DMS 273 (cell line): Measurements from ENCODE around the gene P2RX4.
A peak's percentile ranks its signal among the peaks of the same experiment; 100 is the strongest.
"Not testable (repeated sequence)": the region's sequence is repeated elsewhere in the genome, so short reads cannot be mapped to it uniquely, and the experiment has no call there.

Source experiments
- DNase-seq: peaks from one replicate; lab custom pipeline; 2025; ENCODE audit not compliant: unreplicated experiment; lab: John Stamatoyannopoulos, UW

The P2RX4 gene

GRCh38 chr12:121218588-121219352, 8.8 kb downstream of the P2RX4 start:
- DNase-seq = peak; percentile 32

DNA sequence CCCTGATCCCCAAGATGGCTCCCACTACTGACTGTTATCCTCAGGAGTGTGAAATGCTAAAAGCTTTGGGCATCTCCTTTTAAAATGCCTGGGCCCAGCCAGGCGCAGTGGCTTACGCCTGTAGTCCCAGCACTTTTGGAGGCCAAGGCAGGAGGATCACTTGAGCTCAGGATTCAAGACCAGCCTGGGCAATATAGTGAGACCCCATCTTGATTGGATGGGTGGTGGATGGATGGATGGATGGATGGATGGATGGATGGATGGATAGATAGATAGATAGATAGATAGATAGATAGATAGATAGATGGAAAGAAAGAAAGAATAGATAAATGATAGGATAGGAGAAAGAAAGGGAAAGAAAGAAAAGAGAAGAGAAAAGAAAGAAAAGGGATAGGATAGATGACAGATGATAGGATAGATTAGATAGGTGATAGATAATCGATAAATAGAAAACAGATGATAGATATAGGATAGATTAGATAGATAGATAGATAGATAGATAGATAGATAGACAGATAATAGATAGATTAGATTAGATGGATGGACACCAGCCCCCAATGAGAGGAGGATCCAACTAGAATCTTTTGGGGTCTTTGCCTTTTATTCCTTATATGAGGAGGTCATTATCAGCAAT, 9.5 kb downstream of the P2RX4 start:
- no peak for DNase-seq

GRCh38 chr12:121222847-121223246, 12.9 kb downstream of the P2RX4 start:
- DNase-seq = no peak

GRCh38 chr12:121223292-121224285, 13.7 kb downstream of the P2RX4 start:
- peak; percentile 14 for DNase-seq

DNA sequence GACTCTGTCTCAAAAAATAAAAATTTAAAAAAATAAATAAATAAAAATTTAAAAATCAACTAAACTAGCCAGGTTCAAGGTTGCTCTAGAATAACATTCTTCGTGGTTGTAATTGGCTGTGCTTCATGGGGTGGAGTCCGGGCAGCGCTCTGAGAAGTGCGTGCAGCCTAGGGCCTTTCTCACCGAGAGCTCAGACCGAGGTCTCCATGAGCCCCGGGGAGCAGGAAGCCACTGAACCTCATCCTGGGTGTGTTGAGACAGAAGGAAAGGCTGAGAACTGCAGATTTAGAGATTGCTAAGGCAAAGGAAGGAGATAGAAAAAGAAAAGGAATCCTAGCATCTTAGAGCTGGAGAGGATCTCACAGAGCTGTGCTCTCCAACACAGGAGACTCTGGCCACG, 14.7 kb downstream of the P2RX4 start:
- DNase-seq = no peak

- DNase-seq = no peak
Measured at GRCh38 chr12:121226399-121226798, 16.5 kb downstream of the P2RX4 start.

DNA sequence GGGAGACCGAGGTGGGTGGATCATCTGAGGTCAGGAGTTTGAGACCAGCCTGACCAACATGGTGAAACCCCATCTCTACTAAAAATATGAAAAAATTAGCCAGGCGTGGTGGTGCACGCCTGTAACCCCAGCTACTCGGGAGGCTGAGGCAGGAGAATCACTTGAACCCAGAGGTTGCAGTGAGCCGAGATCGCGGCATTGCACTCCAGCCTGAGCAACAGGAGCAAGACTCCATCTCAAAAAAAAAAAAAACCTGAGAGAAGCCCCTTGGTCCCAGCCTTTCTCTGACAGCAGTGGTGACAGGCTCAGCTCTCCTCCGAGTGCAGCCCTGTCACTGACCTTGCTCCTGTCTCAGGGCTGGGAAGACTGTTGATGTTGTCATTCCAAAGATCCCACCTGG, 16.9 kb downstream of the P2RX4 start:
- not testable (repeated sequence) for DNase-seq

DNA sequence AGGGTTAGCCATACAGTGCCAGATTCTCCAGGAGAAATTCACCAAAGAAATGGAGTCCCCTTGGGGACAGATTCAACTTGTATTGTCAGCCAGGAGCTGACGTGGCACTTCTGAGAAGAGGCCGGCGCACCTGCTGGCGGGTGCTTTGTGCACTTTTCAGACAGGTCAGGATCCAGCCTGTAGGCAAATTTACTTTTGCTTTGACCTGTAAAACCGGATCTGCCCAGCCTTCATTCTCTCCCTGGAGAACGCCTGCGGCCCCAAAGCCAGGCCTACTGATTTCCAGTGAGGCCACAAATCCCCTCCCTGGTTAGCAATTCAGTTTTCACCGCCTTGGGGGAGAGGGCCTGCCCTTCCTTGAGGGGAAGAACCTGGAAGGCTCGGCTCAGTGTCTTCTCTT, 17.4 kb downstream of the P2RX4 start:
- DNase-seq = no peak

- no peak for DNase-seq
Measured at GRCh38 chr12:121228919-121229665, 19.2 kb downstream of the P2RX4 start.

- DNase-seq = peak; percentile 78
Measured at GRCh38 chr12:121229826-121230537, 20.1 kb downstream of the P2RX4 start.

GRCh38 chr12:121230538-121230907, 20.6 kb downstream of the P2RX4 start:
- no peak for DNase-seq

GRCh38 chr12:121232163-121232562, 22.2 kb downstream of the P2RX4 start:
- no peak for DNase-seq

DNA sequence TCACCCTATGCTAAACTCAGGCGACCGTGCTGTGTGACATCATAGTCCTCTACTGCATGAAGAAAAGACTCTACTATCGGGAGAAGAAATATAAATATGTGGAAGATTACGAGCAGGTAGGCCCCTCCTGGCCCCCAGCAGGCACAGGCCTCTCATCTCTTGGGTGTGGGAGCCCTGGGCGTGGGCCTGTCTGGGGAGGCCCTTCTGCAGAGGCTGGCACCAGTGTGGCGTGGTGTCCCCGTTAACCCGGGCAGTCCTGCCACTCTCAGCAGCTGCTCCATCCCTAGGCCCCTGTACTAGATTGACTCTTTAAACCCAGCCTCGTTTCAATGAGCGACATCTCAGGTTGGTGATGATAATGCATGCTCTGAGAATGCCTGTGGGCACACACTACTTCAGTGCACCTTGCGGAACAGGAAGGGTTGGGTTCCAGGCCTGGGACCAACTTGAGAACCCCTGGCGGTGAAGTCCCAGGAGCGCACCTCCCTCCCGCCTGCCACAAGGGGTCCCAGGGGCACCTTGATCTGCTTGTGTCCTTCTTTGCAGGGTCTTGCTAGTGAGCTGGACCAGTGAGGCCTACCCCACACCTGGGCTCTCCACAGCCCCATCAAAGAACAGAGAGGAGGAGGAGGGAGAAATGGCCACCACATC, 23.2 kb downstream of the P2RX4 start:
- no peak for DNase-seq

DNA sequence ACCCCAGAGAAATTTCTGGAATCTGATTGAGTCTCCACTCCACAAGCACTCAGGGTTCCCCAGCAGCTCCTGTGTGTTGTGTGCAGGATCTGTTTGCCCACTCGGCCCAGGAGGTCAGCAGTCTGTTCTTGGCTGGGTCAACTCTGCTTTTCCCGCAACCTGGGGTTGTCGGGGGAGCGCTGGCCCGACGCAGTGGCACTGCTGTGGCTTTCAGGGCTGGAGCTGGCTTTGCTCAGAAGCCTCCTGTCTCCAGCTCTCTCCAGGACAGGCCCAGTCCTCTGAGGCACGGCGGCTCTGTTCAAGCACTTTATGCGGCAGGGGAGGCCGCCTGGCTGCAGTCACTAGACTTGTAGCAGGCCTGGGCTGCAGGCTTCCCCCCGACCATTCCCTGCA, 23.7 kb downstream of the P2RX4 start:
- no peak for DNase-seq

- DNase-seq = no peak
Measured at GRCh38 chr12:121236776-121237175, 26.8 kb downstream of the P2RX4 start.

DNA sequence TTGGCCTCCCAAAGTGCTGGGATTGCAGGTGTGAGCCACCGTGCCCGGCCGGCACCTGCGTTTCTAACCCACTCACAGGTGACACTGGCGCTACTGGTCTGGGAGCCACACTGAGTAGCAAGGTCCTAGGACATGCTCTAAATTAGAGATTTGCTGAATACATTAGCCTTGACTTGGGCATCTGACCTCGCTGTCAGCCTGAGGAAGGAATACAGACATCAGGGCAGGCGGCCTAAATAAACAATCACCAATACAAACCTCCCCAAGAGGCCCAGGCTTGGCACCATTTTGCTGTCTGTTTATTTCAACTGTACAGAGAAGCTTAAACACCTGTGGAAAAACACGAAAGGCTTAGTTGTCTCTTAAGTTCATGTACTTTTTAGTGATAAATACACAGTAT, 27.5 kb downstream of the P2RX4 start:
- DNase-seq = no peak

GRCh38 chr12:121238086-121238485, 28.2 kb downstream of the P2RX4 start:
- no peak for DNase-seq

DNA sequence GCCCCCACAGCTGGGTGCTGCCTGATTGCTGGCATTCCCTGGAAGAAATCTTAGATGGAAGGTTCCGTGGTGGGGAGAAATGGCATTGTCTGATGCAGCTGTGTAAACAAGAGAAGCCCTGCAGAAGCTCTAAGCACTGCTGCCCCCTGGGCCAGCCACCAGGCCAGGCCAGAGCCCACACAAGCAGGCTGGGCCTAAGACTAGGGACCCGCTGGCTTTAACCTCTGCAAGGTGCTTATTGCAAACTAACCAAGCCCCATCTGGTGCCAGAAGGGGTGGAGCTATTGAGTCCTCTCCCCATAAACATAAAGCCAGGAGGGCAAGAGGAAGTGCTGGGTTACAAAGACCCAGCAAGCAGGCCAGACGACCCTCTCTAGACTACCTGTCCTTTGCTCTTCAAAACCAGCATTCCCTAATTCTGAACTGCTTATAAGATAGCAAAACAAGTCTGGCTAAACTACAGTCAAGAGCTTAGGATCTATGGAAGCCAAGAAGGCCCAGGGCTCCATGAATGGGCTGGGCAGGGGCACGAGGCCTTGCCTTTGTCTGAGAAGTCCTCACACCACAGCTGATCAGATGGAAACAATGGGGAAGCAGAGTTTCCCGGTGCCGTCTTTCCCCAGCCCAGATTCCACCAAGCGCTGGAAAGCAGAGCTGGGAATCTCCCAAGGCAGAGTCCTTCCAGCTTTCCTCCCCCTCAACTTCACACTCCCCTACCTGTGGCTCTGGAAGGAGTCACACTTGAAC, 28.8 kb downstream of the P2RX4 start:
- peak; percentile 18 for DNase-seq
